ENCODE results near the gene ZNF800. TPM values are rescaled to one million over a fixed set of nuclear protein-coding genes. Genes with fewer than 3 reads are reported as not detected.

The ZNF800 gene
- total RNA-seq, 4 donors from 2014 or later: 27.1 to 61.6 (median 36.2) TPM

- intact Hi-C loops (cut with DNase I): no loop called here
- Histone ChIP-seq H3K27ac (no peak overlapping the region), H3K9me3 (no peaks in the 10 kb centered on the region), H3K36me3 (no peaks in the 10 kb centered on the region), H3K4me3 (replicated peaks in 1 of 3) (no peak overlapping the region), H3K27me3 (no peaks in the 10 kb centered on the region), H3K4me1 (peaks cover 0 to 7% of the 10 kb centered on the region in 2 donors)
- TF ChIP-seq CTCF (IDR thresholded peaks at IDR 0.05) (no peak), POLR2A (IDR thresholded peaks at IDR 0.05) (no peak)
- DNase-seq: no peak
Measured at GRCh38 chr7:127353897-127354296, 38.6 kb downstream of the ZNF800 start.

- Histone ChIP-seq H3K4me1 (peaks cover 0 to 6% of the 10 kb centered on the region in 2 donors), H3K9me3 (no peaks in the 10 kb centered on the region), H3K36me3 (no peaks in the 10 kb centered on the region), H3K27me3 (no peaks in the 10 kb centered on the region), H3K4me3 (replicated peaks in 1 of 3) (no peak overlapping the region), H3K27ac (no peak overlapping the region)
- intact Hi-C loops (cut with DNase I): no loop called here
- 68 to 76% methylated on average over 3 of the region's 3 CpGs for WGBS, 2 donors
- DNase-seq: no peak
- TF ChIP-seq POLR2A (IDR thresholded peaks at IDR 0.05) (no peak), CTCF (IDR thresholded peaks at IDR 0.05) (no peak)
Measured at GRCh38 chr7:127350586-127350985, 41.9 kb downstream of the ZNF800 start.

GRCh38 chr7:127349881-127350280 lies 42.6 kb downstream of the ZNF800 start:
- Histone ChIP-seq H3K36me3 (no peaks in the 10 kb centered on the region), H3K4me3 (replicated peaks in 1 of 3) (no peak overlapping the region), H3K9me3 (no peaks in the 10 kb centered on the region), H3K27ac (no peak overlapping the region), H3K4me1 (peaks cover 0 to 6% of the 10 kb centered on the region in 2 donors), H3K27me3 (no peaks in the 10 kb centered on the region)
- 88 to 89% methylated on average over 7 of the region's 7 CpGs for WGBS, 2 donors
- no peak for DNase-seq
- no peak for TF ChIP-seq POLR2A (IDR thresholded peaks at IDR 0.05)
- no peak for TF ChIP-seq CTCF (IDR thresholded peaks at IDR 0.05)
- intact Hi-C loops (cut with DNase I): no loop called here

- Histone ChIP-seq H3K36me3 (no peaks in the 10 kb centered on the region), H3K4me3 (replicated peaks in 1 of 3) (no peak overlapping the region), H3K27me3 (no peaks in the 10 kb centered on the region), H3K9me3 (no peaks in the 10 kb centered on the region), H3K27ac (no peak overlapping the region), H3K4me1 (peaks cover 0 to 6% of the 10 kb centered on the region in 2 donors)
- intact Hi-C loops (cut with DNase I): no loop called here
- TF ChIP-seq POLR2A (IDR thresholded peaks at IDR 0.05) (no peak), CTCF (IDR thresholded peaks at IDR 0.05) (peak in 1 of 6 experiments; percentile 31)
- DNase-seq: no peak
- 93 to 95% methylated on average over 3 of the region's 3 CpGs for WGBS, 2 donors
Measured at GRCh38 chr7:127348247-127348631, 44.3 kb downstream of the ZNF800 start.

- H3K4me3 ChIP-seq (replicated peaks in 1 of 3): peak overlapping the region in 1 of 3 donors; percentile 14
- H3K27ac ChIP-seq: no peak overlapping the region
- peak; percentile 63 to 66 for DNase-seq
- no peaks in the 10 kb centered on the region for H3K9me3 ChIP-seq
- peak in 4 of 6 experiments; percentile 29 to 77 (median 67) for TF ChIP-seq CTCF (IDR thresholded peaks at IDR 0.05)
- no peak for TF ChIP-seq POLR2A (IDR thresholded peaks at IDR 0.05)
- no peaks in the 10 kb centered on the region for H3K27me3 ChIP-seq
- intact Hi-C loops (cut with DNase I): no loop called here
- 10 to 12% methylated on average over 34 to 37 of the region's 79 CpGs for WGBS, 2 donors
- H3K36me3 ChIP-seq: no peaks in the 10 kb centered on the region
- H3K4me1 ChIP-seq: peaks cover 0 to 6% of the 10 kb centered on the region in 2 donors
Measured at GRCh38 chr7:127347567-127348246, 44.8 kb downstream of the ZNF800 start.

All from thyroid gland (tissue), 4 donors.